ENCODE data around the gene SPINT3.
"Not testable (repeated sequence)": the region's sequence is repeated elsewhere in the genome, so short reads cannot be mapped to it uniquely, and the experiment has no call there.

SPINT3 gene

DNA sequence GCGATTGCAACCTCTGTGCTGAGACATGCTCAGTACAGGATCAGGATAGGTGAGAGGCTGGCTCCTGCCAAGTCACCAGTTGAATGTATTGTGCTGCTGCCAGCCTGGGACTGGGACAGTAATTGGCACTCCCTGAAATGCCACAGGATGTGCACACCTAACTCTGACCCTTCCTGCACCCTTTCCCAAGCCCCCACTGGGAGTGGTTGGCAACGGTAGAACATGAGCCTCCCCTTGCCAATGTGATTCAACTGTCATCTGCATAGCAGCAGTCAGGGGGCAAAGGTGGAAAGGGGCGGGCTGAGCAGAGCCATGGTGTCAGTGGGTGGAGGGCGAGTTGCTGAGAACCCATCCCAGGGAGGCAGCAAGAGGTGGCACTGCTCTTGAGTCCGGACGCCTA, 15.4 kb downstream of the SPINT3 start:
- H3K4me3 ChIP-seq (ENCODE audit: low read length) = no peak overlapping the region
- no peak overlapping the region for H3K4me2 ChIP-seq (ENCODE audit: low read length)
- H3K9me3 ChIP-seq (replicated peaks; ENCODE audit: low read length) = no peaks in the 10 kb centered on the region
- peaks cover 56% of the 10 kb centered on the region for H3K27me3 ChIP-seq (ENCODE audit: control insufficient read depth, insufficient read depth, low read length)
- no peaks in the 10 kb centered on the region for H3K4me1 ChIP-seq (ENCODE audit: control insufficient read depth, insufficient read depth, low read length)
- no peak overlapping the region for H3K9ac ChIP-seq (ENCODE audit: low read depth, low read length)
- no peaks in the 10 kb centered on the region for H3K36me3 ChIP-seq (ENCODE audit: insufficient read depth, low read length)

DNA sequence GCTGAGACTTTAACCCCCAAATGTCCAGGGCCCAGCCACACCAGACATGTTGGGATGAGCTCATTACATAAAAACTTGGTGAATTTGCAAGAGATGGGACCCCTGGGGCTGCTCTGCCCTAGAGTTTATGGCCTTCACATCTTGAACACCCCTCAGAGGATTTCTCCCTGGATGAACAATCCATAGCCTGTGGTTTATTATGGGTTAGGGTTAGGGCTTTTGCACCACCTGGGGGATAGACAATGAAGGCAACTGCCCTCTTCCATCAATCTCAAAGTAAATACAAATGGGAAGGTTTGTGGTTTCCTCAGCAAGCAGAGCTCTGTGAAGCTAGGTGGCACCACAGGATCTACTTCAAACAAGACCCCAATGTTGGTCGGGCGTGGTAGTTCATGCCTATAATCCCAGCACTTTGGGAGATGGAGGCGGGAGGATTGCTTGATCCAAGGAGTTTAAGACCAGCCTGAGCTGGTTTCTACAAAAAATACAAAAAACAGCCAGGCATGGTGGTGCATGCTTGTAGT, 17.4 kb downstream of the SPINT3 start:
- no peaks in the 10 kb centered on the region for H3K4me1 ChIP-seq (ENCODE audit: control insufficient read depth, insufficient read depth, low read length)
- H3K36me3 ChIP-seq (ENCODE audit: insufficient read depth, low read length) = no peaks in the 10 kb centered on the region
- H3K4me3 ChIP-seq (ENCODE audit: low read length) = no peak overlapping the region
- no peak overlapping the region for H3K9ac ChIP-seq (ENCODE audit: low read depth, low read length)
- H3K9me3 ChIP-seq (replicated peaks; ENCODE audit: low read length) = no peaks in the 10 kb centered on the region
- peaks cover 53% of the 10 kb centered on the region for H3K27me3 ChIP-seq (ENCODE audit: control insufficient read depth, insufficient read depth, low read length)
- no peak overlapping the region for H3K4me2 ChIP-seq (ENCODE audit: low read length)

- no peak overlapping the region for H3K9ac ChIP-seq (ENCODE audit: low read depth, low read length)
- H3K4me1 ChIP-seq (ENCODE audit: control insufficient read depth, insufficient read depth, low read length) = no peaks in the 10 kb centered on the region
- H3K9me3 ChIP-seq (replicated peaks; ENCODE audit: low read length) = no peaks in the 10 kb centered on the region
- H3K27me3 ChIP-seq (ENCODE audit: control insufficient read depth, insufficient read depth, low read length) = peaks cover 56% of the 10 kb centered on the region
- no peak overlapping the region for H3K4me2 ChIP-seq (ENCODE audit: low read length)
- no peak overlapping the region for H3K4me3 ChIP-seq (ENCODE audit: low read length)
- H3K36me3 ChIP-seq (ENCODE audit: insufficient read depth, low read length) = no peaks in the 10 kb centered on the region
Measured at GRCh38 chr20:45496166-45496565, 19.3 kb downstream of the SPINT3 start.

- no peak overlapping the region for H3K9ac ChIP-seq (ENCODE audit: low read depth, low read length)
- no peaks in the 10 kb centered on the region for H3K4me1 ChIP-seq (ENCODE audit: control insufficient read depth, insufficient read depth, low read length)
- H3K4me3 ChIP-seq (ENCODE audit: low read length) = no peak overlapping the region
- H3K9me3 ChIP-seq (replicated peaks; ENCODE audit: low read length) = no peaks in the 10 kb centered on the region
- H3K36me3 ChIP-seq (ENCODE audit: insufficient read depth, low read length) = no peaks in the 10 kb centered on the region
- peaks cover 52% of the 10 kb centered on the region for H3K27me3 ChIP-seq (ENCODE audit: control insufficient read depth, insufficient read depth, low read length)
- H3K4me2 ChIP-seq (ENCODE audit: low read length) = no peak overlapping the region
Measured at GRCh38 chr20:45495501-45495941, 19.9 kb downstream of the SPINT3 start.

- Histone ChIP-seq H3K4me2 (ENCODE audit: low read length) (no peak overlapping the region), H3K27me3 (ENCODE audit: control insufficient read depth, insufficient read depth, low read length) (peaks cover 51% of the 10 kb centered on the region), H3K9me3 (replicated peaks; ENCODE audit: low read length) (no peaks in the 10 kb centered on the region), H3K36me3 (ENCODE audit: insufficient read depth, low read length) (no peaks in the 10 kb centered on the region), H3K9ac (ENCODE audit: low read depth, low read length) (no peak overlapping the region), H3K4me1 (ENCODE audit: control insufficient read depth, insufficient read depth, low read length) (no peaks in the 10 kb centered on the region), H3K4me3 (ENCODE audit: low read length) (no peak overlapping the region)
Measured at GRCh38 chr20:45489083-45489531, 26.3 kb downstream of the SPINT3 start.

DNA sequence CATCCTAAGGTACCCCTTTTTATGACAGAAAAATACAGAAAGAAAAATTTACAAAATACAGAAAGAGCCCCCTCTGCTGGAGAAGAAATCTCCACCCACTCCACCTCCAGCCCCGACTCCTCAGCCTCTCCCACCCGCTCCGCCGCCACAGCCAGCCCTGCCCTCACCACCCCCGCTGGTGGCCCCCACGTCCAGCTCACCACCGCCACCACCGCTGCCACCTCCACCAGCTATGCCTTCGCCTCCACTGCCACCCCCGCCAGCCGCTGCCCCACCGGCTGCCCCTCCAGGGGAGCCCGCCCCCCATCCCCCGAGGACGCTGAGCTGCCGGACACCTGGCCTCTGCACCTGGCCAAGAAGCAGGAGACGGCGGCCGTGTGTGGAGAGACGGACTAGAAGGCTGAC, 28.2 kb downstream of the SPINT3 start:
- H3K36me3 ChIP-seq (ENCODE audit: insufficient read depth, low read length) = no peaks in the 10 kb centered on the region
- no peaks in the 10 kb centered on the region for H3K4me1 ChIP-seq (ENCODE audit: control insufficient read depth, insufficient read depth, low read length)
- no peaks in the 10 kb centered on the region for H3K9me3 ChIP-seq (replicated peaks; ENCODE audit: low read length)
- H3K9ac ChIP-seq (ENCODE audit: low read depth, low read length) = no peak overlapping the region
- no peak overlapping the region for H3K4me3 ChIP-seq (ENCODE audit: low read length)
- peaks cover 54% of the 10 kb centered on the region for H3K27me3 ChIP-seq (ENCODE audit: control insufficient read depth, insufficient read depth, low read length)
- H3K4me2 ChIP-seq (ENCODE audit: low read length) = no peak overlapping the region

- no peak overlapping the region for H3K9ac ChIP-seq (ENCODE audit: low read depth, low read length)
- H3K27me3 ChIP-seq (ENCODE audit: control insufficient read depth, insufficient read depth, low read length) = peaks cover 63% of the 10 kb centered on the region
- no peak overlapping the region for H3K4me2 ChIP-seq (ENCODE audit: low read length)
- H3K9me3 ChIP-seq (replicated peaks; ENCODE audit: low read length) = no peaks in the 10 kb centered on the region
- H3K4me3 ChIP-seq (ENCODE audit: low read length) = no peak overlapping the region
- H3K36me3 ChIP-seq (ENCODE audit: insufficient read depth, low read length) = no peaks in the 10 kb centered on the region
- H3K4me1 ChIP-seq (ENCODE audit: control insufficient read depth, insufficient read depth, low read length) = no peaks in the 10 kb centered on the region
Measured at GRCh38 chr20:45485388-45485787, 30.0 kb downstream of the SPINT3 start.

GRCh38 chr20:45484676-45485075, 30.7 kb downstream of the SPINT3 start:
- Histone ChIP-seq H3K9ac (ENCODE audit: low read depth, low read length) (no peak overlapping the region), H3K4me1 (ENCODE audit: control insufficient read depth, insufficient read depth, low read length) (no peaks in the 10 kb centered on the region), H3K9me3 (replicated peaks; ENCODE audit: low read length) (no peaks in the 10 kb centered on the region), H3K36me3 (ENCODE audit: insufficient read depth, low read length) (no peaks in the 10 kb centered on the region), H3K4me2 (ENCODE audit: low read length) (no peak overlapping the region), H3K4me3 (ENCODE audit: low read length) (no peak overlapping the region), H3K27me3 (ENCODE audit: control insufficient read depth, insufficient read depth, low read length) (peaks cover 57% of the 10 kb centered on the region)

DNA sequence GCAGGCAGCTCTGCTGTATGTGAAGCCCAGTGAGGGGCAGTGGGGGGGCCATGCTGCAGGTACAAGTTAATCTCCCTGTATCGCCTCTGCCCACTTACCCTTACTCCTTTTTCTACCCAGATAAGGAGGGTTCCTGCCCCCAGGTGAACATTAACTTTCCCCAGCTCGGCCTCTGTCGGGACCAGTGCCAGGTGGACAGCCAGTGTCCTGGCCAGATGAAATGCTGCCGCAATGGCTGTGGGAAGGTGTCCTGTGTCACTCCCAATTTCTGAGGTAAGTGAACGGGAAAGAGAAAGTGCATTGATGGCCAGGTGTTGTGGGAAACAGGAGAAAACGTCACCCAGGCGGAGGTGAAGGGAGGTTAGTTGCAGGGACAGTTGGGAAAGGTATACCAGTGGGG, 35.6 kb downstream of the SPINT3 start:
- Histone ChIP-seq H3K4me3 (ENCODE audit: low read length) (no peak overlapping the region), H3K9me3 (replicated peaks; ENCODE audit: low read length) (no peaks in the 10 kb centered on the region), H3K27me3 (ENCODE audit: control insufficient read depth, insufficient read depth, low read length) (peaks cover 38% of the 10 kb centered on the region), H3K36me3 (ENCODE audit: insufficient read depth, low read length) (no peaks in the 10 kb centered on the region), H3K4me2 (ENCODE audit: low read length) (no peak overlapping the region), H3K9ac (ENCODE audit: low read depth, low read length) (no peak overlapping the region), H3K4me1 (ENCODE audit: control insufficient read depth, insufficient read depth, low read length) (no peaks in the 10 kb centered on the region)

DNA sequence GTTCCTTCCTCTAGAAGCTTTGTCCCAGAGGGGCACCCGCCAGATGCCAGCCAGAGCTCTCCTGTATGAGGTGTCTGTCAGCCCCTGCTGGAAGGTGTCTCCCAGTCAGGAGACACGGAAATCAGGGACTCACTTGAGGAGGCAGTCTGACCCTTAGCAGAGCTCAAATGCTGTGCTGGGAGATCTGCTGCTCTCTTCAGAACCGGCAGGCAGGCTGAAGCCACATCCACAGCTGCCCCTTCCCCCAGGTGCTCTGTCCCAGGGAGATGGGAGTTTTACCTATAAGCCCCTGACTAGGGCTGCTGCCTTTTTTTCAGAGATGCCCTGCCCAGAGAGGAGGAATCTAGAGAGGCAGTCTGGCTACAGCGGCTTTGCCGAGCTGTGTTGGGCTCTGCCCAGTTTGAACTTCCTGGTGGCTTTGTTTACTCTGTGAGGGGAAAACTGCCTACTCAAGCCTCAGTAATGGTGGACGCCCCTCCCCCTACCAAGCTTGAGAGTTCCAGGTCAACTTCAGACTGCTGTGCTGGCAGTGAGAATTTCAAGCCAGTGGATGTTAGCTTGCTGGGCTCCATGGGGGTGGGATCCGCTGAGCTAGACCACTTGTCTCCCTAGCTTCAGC, 37.8 kb downstream of the SPINT3 start:
- not testable (repeated sequence) for H3K9ac ChIP-seq (ENCODE audit: low read depth, low read length); H3K9me3 ChIP-seq (replicated peaks; ENCODE audit: low read length); H3K4me2 ChIP-seq (ENCODE audit: low read length); H3K4me1 ChIP-seq (ENCODE audit: control insufficient read depth, insufficient read depth, low read length); H3K4me3 ChIP-seq (ENCODE audit: low read length); H3K36me3 ChIP-seq (ENCODE audit: insufficient read depth, low read length)
- H3K27me3 ChIP-seq (ENCODE audit: control insufficient read depth, insufficient read depth, low read length) = peaks cover 29% of the 10 kb centered on the region

DNA sequence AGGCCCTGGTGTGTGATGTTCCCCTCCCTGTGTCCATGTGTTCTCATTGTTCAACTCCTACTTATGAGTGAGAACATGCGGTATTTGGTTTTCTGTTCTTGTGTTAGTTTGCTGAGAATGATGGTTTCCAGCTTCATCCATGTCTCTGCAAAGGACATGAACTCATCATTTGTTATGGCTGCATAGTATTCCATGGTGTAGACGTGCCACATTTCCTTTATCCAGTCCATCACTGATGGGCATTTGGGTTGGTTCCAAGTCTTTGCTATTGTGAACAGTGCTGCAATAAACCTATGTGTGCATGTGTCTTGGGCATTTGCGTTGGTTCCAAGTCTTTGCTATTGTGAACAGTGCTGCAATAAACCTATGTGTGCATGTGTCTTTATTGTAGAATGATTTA, 43.1 kb downstream of the SPINT3 start:
- H3K27me3 ChIP-seq (ENCODE audit: control insufficient read depth, insufficient read depth, low read length) = peaks cover 50% of the 10 kb centered on the region
- not testable (repeated sequence) for H3K4me3 ChIP-seq (ENCODE audit: low read length); H3K9ac ChIP-seq (ENCODE audit: low read depth, low read length); H3K9me3 ChIP-seq (replicated peaks; ENCODE audit: low read length); H3K4me1 ChIP-seq (ENCODE audit: control insufficient read depth, insufficient read depth, low read length); H3K36me3 ChIP-seq (ENCODE audit: insufficient read depth, low read length); H3K4me2 ChIP-seq (ENCODE audit: low read length)

- Histone ChIP-seq H3K9ac (ENCODE audit: low read depth, low read length) (no peak overlapping the region), H3K9me3 (replicated peaks; ENCODE audit: low read length) (no peaks in the 10 kb centered on the region), H3K36me3 (ENCODE audit: insufficient read depth, low read length) (no peaks in the 10 kb centered on the region), H3K4me2 (ENCODE audit: low read length) (peak overlapping the region; percentile 74), H3K4me1 (ENCODE audit: control insufficient read depth, insufficient read depth, low read length) (no peaks in the 10 kb centered on the region), H3K4me3 (ENCODE audit: low read length) (peak overlapping the region; percentile 42), H3K27me3 (ENCODE audit: control insufficient read depth, insufficient read depth, low read length) (peaks cover 61% of the 10 kb centered on the region)
Measured at GRCh38 chr20:45470937-45471336, 44.5 kb downstream of the SPINT3 start.

Measured in skeletal muscle satellite cell (primary cell).